GM21717 (cell line): ENCODE results near the gene SAPCD1.
A peak's percentile ranks its signal among the peaks of the same experiment; 100 is the strongest.
"Not testable (repeated sequence)": the region's sequence is repeated elsewhere in the genome, so short reads cannot be mapped to it uniquely, and the experiment has no call there.

Source experiments
- ATAC-seq: cut with Tn5 transposase; IDR thresholded peaks from one replicate; pipeline ENCODE4 v1.9.1; 2021; ENCODE audit warnings: mild to moderate bottlenecking, moderate library complexity; ENCODE audit not compliant: unreplicated experiment

The SAPCD1 gene

GRCh38 chr6:31776485-31776988, 14.1 kb downstream of the SAPCD1 start:
- ATAC-seq = peak; percentile 8

- ATAC-seq = peak; percentile 56
Observed at GRCh38 chr6:31776989-31777666, 14.7 kb downstream of the SAPCD1 start, which contains the start of gene VWA7. Gene VWA7 (minus strand): TSS chr6:31777328. CDS start chr6:31776779, 549 bp downstream.

- ATAC-seq = no peak
Observed at GRCh38 chr6:31777667-31778050, 15.2 kb downstream of the SAPCD1 start.

GRCh38 chr6:31778193-31778592, 15.7 kb downstream of the SAPCD1 start:
- ATAC-seq = no peak

GRCh38 chr6:31778999-31779885, 16.8 kb downstream of the SAPCD1 start:
- no peak for ATAC-seq

- no peak for ATAC-seq
Observed at GRCh38 chr6:31779908-31780307, 17.5 kb downstream of the SAPCD1 start.

GRCh38 chr6:31780507-31781243, 18.2 kb downstream of the SAPCD1 start:
- ATAC-seq = no peak

GRCh38 chr6:31781244-31782125, 19.0 kb downstream of the SAPCD1 start:
- ATAC-seq = no peak

GRCh38 chr6:31782126-31782855, 19.8 kb downstream of the SAPCD1 start:
- no peak for ATAC-seq

- no peak for ATAC-seq
Observed at GRCh38 chr6:31784098-31784925, 21.9 kb downstream of the SAPCD1 start.

GRCh38 chr6:31785475-31785874, 23.0 kb downstream of the SAPCD1 start:
- ATAC-seq = no peak

- no peak for ATAC-seq
Observed at GRCh38 chr6:31791324-31792089, 29.1 kb downstream of the SAPCD1 start.

GRCh38 chr6:31792090-31792374, 29.6 kb downstream of the SAPCD1 start:
- no peak for ATAC-seq

- no peak for ATAC-seq
Observed at GRCh38 chr6:31792761-31793171, 30.3 kb downstream of the SAPCD1 start.

- ATAC-seq = not testable (repeated sequence)
Observed at GRCh38 chr6:31793927-31794245, 31.4 kb downstream of the SAPCD1 start.

- no peak for ATAC-seq
Observed at GRCh38 chr6:31794294-31794865, 31.9 kb downstream of the SAPCD1 start.

GRCh38 chr6:31794866-31795615, 32.6 kb downstream of the SAPCD1 start:
- peak; percentile 20 for ATAC-seq
